ENCODE results near the gene PSMB2.

DNA sequence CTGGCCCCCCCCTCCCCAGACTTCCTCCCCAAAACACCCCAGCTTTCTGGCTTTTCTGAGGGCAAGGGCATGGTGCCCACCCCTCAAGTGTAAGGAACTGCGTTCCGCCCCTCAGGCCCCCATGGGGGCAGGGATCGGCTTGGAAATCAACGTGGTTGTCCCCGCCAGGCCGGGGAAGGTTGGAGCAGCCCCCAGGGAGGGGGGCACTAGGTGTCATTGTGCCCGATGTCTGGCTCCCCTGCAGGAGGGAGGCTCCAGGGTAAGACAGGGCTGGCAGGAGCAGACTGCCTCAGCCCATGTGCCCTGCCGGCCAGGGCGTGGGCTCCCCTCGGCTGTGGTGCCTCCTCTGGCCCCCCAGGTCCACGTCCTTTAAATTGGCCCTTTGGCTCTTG lies 75.6 kb downstream of the PSMB2 start:
- TF ChIP-seq EZH2phosphoT487 (IDR thresholded peaks at IDR 0.05; ENCODE audit: insufficient read depth, low read depth) (no peak), EZH2 (IDR thresholded peaks at IDR 0.05; ENCODE audit: insufficient read depth, poor library complexity, severe bottlenecking) (no peak)

Data from GM23248 (cell line).